ENCODE data around the gene DSE. TPM values are rescaled to one million over a fixed set of nuclear protein-coding genes. Genes with fewer than 3 reads are reported as not detected.

The DSE gene
- total RNA-seq, 4 donors from 2014 or later, result 3.8 to 16.7 (median 9.2) TPM

GRCh38 chr6:116326996-116327395 lies 43.8 kb upstream of the DSE start:
- Histone ChIP-seq H3K27me3 (no peaks in the 10 kb centered on the region), H3K4me1 (peaks cover 0 to 7% (median 3%) of the 10 kb centered on the region in 4 donors), H3K4me3 (no peak overlapping the region), H3K36me3 (no peaks in the 10 kb centered on the region), H3K9me3 (no peaks in the 10 kb centered on the region), H3K27ac (peak overlapping the region in 2 of 4 donors; percentile 7 to 9)
- DNase-seq, result no peak
- WGBS, 2 donors (ENCODE audit: low coverage in 1 of 2), result 65 to 69% methylated on average over 4 of the region's 4 CpGs
- in situ Hi-C loops (cut with MboI; ENCODE audit: low pct_ligation_motif_present in 1 of 4, low pct_unique_long_range_greater_than_20kb in 1 of 4, low sequenced_read_pairs in 3 of 4) (no loop called here), intact Hi-C loops (cut with DNase I; ENCODE audit: low total_unique reads) (no loop called here)
- no peak for TF ChIP-seq EP300 (IDR thresholded peaks at IDR 0.05; ENCODE audit: low read depth)
- no peak for TF ChIP-seq POLR2AphosphoS5 (IDR thresholded peaks at IDR 0.05)
- TF ChIP-seq POLR2A (IDR thresholded peaks at IDR 0.05), result no peak
- TF ChIP-seq, protein P1, sequence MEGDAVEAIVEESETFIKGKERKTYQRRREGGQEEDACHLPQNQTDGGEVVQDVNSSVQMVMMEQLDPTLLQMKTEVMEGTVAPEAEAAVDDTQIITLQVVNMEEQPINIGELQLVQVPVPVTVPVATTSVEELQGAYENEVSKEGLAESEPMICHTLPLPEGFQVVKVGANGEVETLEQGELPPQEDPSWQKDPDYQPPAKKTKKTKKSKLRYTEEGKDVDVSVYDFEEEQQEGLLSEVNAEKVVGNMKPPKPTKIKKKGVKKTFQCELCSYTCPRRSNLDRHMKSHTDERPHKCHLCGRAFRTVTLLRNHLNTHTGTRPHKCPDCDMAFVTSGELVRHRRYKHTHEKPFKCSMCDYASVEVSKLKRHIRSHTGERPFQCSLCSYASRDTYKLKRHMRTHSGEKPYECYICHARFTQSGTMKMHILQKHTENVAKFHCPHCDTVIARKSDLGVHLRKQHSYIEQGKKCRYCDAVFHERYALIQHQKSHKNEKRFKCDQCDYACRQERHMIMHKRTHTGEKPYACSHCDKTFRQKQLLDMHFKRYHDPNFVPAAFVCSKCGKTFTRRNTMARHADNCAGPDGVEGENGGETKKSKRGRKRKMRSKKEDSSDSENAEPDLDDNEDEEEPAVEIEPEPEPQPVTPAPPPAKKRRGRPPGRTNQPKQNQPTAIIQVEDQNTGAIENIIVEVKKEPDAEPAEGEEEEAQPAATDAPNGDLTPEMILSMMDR (IDR thresholded peaks at IDR 0.05), result no peak

DNA sequence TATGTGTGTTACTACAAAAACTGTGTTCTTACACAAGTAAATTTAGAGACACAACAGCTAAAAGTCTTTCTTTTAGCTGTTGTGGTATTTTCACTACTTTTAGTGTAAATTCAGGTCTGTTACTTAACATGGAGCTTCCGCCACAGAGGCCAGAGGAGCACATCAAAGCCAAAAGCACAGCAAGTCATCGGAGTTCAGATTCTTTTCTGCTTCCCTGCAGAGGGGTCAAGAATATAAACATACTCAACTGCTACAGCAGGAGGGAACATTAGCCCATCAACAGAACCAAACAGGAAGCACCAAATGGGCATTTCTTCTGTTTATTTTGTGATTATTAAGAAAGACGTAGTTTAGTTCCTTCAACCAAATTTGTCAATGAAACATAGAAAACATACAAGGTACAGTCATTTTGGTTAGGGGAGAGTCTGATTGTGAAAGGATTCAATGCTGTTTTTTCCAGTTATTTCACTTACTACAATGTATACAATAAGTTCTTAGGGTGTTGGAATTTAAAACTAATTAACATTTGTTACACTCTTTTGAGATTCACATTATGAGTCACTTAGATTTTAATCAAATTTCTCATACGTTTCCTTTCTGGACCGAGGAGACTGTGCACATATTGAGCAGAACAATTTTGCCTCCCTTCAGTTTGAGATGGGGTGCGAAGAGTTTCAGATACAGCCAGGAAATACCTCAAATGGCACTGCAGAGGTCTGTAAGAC lies 42.8 kb upstream of the DSE start:
- in situ Hi-C loops (cut with MboI; ENCODE audit: low pct_ligation_motif_present in 1 of 4, low pct_unique_long_range_greater_than_20kb in 1 of 4, low sequenced_read_pairs in 3 of 4), result no loop called here
- 67 to 91% methylated on average over 6 of the region's 6 CpGs for WGBS, 2 donors (ENCODE audit: low coverage in 1 of 2)

GRCh38 chr6:116328528-116328903 lies 42.2 kb upstream of the DSE start:
- H3K4me3 ChIP-seq, result no peak overlapping the region
- in situ Hi-C loops (cut with MboI; ENCODE audit: low pct_ligation_motif_present in 1 of 4, low pct_unique_long_range_greater_than_20kb in 1 of 4, low sequenced_read_pairs in 3 of 4), result no loop called here
- WGBS, 2 donors (ENCODE audit: low coverage in 1 of 2), result 76 to 89% methylated on average over 1 of the region's 1 CpG
- intact Hi-C loops (cut with DNase I; ENCODE audit: low total_unique reads), result no loop called here
- H3K4me1 ChIP-seq, result peaks cover 0 to 7% (median 3%) of the 10 kb centered on the region in 4 donors
- no peak for DNase-seq
- no peaks in the 10 kb centered on the region for H3K36me3 ChIP-seq
- H3K27me3 ChIP-seq, result no peaks in the 10 kb centered on the region
- no peaks in the 10 kb centered on the region for H3K9me3 ChIP-seq
- TF ChIP-seq, protein P1 (IDR thresholded peaks at IDR 0.05), result no peak
- TF ChIP-seq POLR2A (IDR thresholded peaks at IDR 0.05) (no peak), POLR2AphosphoS5 (IDR thresholded peaks at IDR 0.05) (no peak), EP300 (IDR thresholded peaks at IDR 0.05; ENCODE audit: low read depth) (no peak)
- H3K27ac ChIP-seq, result peak overlapping the region in 3 of 4 donors; percentile 24 to 47 (median 41)

More for the DNA sequence above, 42.8 kb upstream of the DSE start:
- H3K27me3 ChIP-seq, result no peaks in the 10 kb centered on the region
- intact Hi-C loops (cut with DNase I; ENCODE audit: low total_unique reads), result no loop called here
- H3K9me3 ChIP-seq, result no peaks in the 10 kb centered on the region
- no peak for DNase-seq
- TF ChIP-seq EP300 (IDR thresholded peaks at IDR 0.05; ENCODE audit: low read depth) (no peak), POLR2A (IDR thresholded peaks at IDR 0.05) (no peak), POLR2AphosphoS5 (IDR thresholded peaks at IDR 0.05) (no peak)
- TF ChIP-seq, protein P1 (IDR thresholded peaks at IDR 0.05), result no peak
- no peak overlapping the region for H3K4me3 ChIP-seq
- peaks cover 0 to 7% (median 3%) of the 10 kb centered on the region in 4 donors for H3K4me1 ChIP-seq
- peak overlapping the region in 3 of 4 donors; percentile 24 to 47 (median 41) for H3K27ac ChIP-seq
- H3K36me3 ChIP-seq, result no peaks in the 10 kb centered on the region

DNA sequence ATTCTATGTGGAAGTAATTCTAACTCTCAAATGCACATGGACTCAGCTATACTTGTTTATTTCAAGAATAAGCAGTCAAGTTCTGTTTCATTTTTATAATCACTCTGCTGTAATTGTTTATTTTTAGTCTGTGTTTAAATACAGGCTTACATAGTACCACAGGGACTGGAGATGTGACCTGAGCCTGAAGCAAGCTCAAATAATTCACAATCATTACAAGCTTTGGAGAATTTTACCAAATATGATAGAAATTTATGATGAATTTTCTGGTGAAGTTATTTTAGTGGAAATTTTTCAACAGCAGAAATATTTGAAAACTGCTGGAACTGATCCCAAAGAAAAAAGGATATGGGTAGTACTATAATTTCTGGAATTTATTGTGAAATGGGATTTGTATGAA lies 41.6 kb upstream of the DSE start:
- no peaks in the 10 kb centered on the region for H3K27me3 ChIP-seq
- no peak overlapping the region for H3K4me3 ChIP-seq
- H3K27ac ChIP-seq, result peak overlapping the region in 2 of 4 donors; percentile 35 to 41
- H3K36me3 ChIP-seq, result no peaks in the 10 kb centered on the region
- in situ Hi-C loops (cut with MboI; ENCODE audit: low pct_ligation_motif_present in 1 of 4, low pct_unique_long_range_greater_than_20kb in 1 of 4, low sequenced_read_pairs in 3 of 4) (no loop called here), intact Hi-C loops (cut with DNase I; ENCODE audit: low total_unique reads) (no loop called here)
- no peak for DNase-seq
- H3K9me3 ChIP-seq, result no peaks in the 10 kb centered on the region
- TF ChIP-seq EP300 (IDR thresholded peaks at IDR 0.05; ENCODE audit: low read depth), result no peak
- TF ChIP-seq, protein P1 (IDR thresholded peaks at IDR 0.05), result no peak
- TF ChIP-seq POLR2AphosphoS5 (IDR thresholded peaks at IDR 0.05), result no peak
- peaks cover 0 to 7% (median 3%) of the 10 kb centered on the region in 4 donors for H3K4me1 ChIP-seq
